GM19452 (cell line): ENCODE data around the gene AMACR.
A peak's percentile ranks its signal among the peaks of the same experiment; 100 is the strongest.

Experiments used
- ATAC-seq: cut with Tn5 transposase; IDR thresholded peaks from one replicate; pipeline ENCODE4 v1.9.1; 2021; ENCODE audit not compliant: unreplicated experiment

The AMACR gene

DNA sequence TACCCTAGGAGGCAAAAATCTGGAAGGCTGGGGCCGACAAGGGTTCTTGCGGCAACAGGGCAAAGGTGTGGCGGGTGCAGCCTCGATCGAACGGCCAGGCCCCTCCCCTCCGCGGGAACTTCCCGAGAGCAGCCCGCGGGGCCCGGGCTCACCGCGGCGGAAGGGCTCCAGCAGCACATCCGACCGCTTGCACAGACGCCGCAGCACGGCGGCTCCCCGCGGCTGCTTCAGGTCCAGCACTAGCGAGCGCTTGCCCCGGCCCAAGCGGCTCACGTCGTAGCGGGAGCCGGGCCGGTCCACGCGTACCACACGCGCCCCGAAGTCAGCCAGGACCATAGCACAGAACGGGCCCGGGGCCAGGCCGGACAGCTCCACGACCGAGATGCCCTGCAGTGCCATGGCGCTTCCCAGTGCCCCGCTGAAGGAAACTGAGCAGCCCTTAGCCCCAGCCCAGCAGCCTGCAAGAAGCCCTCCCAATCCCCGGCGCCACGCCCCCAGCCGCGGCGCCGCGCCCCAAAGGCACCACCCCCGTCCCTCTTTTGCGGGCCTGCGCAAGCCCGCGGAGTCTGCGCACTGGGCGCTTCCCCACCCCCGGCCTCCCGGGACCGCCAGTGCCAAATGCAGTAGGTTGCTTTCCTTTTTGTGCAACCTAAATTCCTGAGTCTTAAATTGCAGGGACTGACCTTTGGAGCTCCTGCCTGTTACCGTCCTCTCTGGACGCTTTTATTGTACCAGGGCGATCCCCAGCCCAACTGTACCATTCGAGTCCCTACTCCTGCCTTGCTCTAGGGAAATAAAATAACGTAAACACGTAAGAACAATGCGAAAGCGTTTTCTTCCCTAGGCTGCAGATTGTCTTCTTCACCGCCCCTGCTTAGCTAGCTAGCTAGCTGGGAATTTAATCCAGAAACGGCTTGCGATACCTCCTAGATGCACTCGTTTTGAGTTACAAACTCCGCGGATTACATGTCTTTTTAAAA lies at the start of gene AMACR:
Gene AMACR (minus strand): TSS at position 430 of the 980 bp plus-strand sequence. CDS start 31 bp downstream, at position 399.
- peak; percentile 91 for ATAC-seq

GRCh38 chr5:34057569-34057968 lies 49.7 kb upstream of the AMACR start:
- no peak for ATAC-seq

GRCh38 chr5:34057118-34057517 lies 49.3 kb upstream of the AMACR start:
- ATAC-seq: no peak

GRCh38 chr5:34055667-34056066 lies 47.8 kb upstream of the AMACR start:
- ATAC-seq: no peak

DNA sequence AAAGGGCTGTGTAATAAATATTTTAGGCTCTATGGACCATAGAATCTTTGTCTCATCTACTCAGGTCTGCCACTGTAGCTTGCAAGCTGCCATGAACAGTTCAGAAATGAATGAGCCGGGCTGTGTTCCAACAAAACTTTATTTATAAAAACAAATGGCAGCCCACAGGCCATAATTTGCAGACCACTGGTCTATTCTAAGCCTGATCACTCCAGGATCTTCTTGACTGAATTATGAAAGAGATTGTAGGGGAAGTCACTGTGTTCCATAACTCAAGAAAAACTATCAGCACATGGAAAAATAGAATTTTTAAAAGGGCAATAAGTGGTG lies 46.5 kb upstream of the AMACR start:
- ATAC-seq: no peak

GRCh38 chr5:34053571-34054399 lies 45.9 kb upstream of the AMACR start:
- no peak for ATAC-seq

DNA sequence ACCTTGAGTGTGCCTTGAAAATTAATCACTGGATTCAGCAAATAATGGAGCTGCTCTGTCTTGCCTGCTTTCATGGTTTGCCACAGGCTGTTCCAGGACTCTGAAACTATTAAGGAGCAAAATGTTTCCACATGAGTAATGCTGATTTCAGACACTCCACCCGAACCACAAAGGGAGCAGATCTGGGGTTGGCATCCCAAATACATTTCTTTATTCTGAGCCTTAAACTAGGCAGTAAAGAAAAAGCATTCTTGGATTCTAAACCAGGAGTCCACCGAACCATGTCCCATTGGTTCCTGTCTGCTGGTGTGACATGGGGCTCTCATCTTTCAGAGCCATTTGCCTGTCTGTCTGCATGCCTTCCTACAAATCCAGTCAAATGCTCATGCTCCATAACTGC lies 45.3 kb upstream of the AMACR start:
- ATAC-seq: no peak

GRCh38 chr5:34051374-34051980 lies 43.6 kb upstream of the AMACR start:
- no peak for ATAC-seq

DNA sequence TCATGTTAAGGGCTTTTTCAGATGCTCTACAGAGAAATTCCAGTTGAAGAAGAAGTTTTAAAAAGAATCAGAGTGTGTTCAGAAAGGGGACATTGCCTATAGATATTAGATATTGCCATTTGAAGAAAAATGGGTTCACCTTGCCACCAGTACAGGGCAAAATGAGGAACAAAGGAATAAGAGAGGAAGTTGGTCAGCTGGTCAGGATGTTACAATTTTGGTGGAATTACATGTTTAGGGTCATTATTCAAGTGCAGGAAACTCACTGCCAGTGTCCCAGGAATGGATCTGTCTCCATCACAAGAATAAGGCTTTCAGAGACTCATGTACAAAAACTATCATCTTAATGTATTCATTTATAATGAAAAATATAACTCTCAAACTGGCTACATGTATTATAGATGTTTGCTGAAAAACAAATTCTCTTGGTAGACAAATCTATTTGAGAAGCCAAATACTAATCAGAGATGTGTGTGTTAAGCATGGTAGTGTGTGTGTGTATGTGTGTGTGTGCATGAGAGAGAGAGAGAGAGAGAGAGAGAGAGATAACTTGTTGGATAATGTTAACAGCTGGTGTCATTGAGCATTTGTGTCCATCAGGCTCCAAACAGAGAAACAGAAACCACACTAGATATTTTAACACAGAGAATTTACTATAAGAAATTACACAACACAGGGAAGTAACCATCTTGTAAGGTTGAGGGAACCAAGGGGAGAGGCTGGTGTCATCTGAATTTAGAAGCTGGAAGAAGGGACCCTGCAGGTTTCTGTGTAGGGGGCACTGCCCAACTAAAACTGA lies 40.1 kb upstream of the AMACR start:
- ATAC-seq: no peak

- ATAC-seq: no peak
Observed at GRCh38 chr5:34047143-34047542, 39.3 kb upstream of the AMACR start.

GRCh38 chr5:34045996-34046395 lies 38.1 kb upstream of the AMACR start:
- no peak for ATAC-seq

DNA sequence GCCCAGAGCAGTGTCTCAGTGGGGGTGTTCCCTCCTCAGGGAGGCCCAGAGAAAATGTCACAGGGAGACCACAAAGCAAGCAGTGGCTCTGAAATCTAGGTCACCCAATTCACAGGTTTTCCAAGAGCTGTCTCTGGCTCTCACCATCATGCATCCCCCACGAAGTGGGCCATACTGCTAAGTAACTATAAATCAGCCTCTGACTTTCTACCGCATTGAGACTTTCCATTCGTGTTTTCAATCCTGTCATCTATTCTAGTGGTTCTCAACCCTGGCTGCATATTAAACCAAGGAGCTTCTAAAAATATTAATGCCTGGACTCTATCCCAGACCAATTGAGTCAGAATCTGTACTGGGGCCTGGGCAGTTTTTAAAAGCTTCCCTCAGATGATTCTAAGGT lies 37.2 kb upstream of the AMACR start:
- no peak for ATAC-seq

DNA sequence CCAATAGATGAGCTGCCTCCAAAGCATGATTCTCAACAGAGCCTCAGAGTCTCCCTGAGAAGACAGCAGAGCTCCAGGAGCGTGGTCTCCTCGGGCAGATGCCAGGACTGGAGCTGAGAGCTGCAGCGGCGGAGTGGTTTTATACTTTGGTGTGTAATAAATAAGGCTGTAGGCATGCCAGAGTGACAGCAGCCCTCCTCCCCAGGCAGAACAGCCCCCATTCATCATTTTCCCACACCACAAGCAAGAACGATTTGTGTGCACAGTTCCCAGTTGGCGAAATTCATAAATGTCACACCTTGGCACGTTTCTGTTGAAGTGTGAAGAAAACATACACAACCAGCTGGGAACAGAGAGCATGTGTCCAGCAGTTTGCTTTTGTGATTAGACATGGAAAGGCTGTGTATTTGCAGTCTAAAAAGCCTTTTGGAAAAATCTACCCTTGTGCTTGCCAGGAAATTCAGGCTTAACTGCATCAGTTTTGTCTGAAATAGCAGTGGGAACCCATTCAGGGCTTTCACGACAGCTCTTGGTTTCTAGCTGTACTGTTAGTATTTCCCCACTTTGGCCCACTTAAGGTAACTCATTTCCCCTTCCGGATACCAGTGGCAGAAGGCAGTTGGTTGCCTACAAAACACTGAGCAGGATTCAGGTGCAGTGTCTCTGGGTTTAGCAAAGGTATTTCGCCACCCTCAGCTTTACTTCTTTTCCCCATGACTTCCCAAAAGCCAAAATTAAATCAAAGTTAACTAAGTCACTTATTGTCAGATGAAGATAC lies 35.4 kb upstream of the AMACR start, which contains the start of gene C1QTNF3:
Gene C1QTNF3 (minus strand): TSS at position 115 of the 778 bp plus-strand sequence. CDS start 88 bp downstream, at position 27.
- ATAC-seq: no peak

GRCh38 chr5:34042321-34042720 lies 34.5 kb upstream of the AMACR start:
- no peak for ATAC-seq

DNA sequence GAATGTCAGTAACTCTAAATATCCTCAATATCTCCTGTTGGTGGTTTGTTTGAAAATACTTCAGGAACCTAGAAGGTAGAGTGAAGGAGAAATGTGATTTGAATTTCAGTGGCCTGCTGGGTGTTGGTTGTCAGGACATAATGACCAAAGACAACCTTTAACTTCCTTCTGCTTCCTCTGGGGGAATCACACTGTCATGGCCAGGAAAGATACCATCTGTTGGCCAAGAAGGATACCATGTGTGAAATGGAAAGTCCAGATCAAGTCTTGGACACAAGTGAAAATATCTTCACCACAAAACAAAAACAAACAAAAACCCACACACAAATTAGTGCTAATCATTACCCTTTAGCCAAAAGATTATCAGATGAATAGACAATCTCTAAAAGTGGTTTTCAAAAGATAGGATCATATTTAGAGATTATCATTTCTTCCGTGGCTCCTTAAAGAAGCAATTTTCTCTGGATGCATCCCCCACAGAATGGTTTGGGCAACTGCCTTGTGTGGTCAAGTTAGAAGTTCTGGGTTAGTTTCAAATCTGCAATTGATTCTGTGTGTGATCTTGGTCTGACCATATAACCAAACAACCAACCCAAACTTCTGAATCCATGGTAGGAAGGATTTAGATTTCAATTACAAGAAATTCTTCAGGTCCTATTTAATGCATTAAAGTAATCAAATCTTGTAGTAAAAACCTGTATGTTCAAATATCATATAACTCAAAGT lies 33.6 kb upstream of the AMACR start:
- ATAC-seq: no peak

GRCh38 chr5:34040472-34040871 lies 32.6 kb upstream of the AMACR start:
- no peak for ATAC-seq

DNA sequence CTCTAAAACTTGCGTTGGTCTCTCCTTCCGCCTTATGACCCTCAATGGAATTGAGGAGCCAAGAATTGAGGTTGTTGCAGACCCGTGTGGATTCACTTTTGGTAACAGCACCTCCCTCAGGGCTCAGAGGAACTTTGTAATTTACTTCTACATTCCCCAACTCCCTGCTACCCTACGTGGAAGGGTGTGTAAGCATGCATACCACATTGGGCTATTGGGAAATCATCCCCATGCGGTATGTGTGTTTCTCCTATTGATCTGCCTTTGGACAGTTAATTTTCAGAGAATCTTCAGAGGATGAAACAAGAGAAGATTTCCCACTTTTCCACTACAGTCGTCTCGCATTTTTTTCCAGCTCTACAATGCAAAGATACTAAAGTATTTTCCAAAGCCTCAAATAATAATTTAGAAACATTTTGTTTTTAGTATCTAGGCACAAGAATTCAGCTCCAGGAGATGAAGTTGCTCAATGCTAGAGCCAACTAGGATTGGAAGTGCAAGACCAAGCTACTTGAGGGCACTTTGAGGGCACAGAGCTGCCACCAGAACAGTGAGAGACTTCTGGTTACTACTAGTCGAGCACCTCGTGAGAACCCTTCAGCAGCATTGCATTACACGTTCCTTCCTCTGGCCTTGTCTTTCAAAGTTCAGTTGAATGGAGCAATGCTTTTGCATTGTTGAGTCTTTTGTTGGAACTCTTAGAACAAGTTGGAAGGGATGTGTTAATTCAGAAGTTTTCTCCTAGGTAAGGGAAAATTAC lies 31.7 kb upstream of the AMACR start:
- ATAC-seq: no peak

DNA sequence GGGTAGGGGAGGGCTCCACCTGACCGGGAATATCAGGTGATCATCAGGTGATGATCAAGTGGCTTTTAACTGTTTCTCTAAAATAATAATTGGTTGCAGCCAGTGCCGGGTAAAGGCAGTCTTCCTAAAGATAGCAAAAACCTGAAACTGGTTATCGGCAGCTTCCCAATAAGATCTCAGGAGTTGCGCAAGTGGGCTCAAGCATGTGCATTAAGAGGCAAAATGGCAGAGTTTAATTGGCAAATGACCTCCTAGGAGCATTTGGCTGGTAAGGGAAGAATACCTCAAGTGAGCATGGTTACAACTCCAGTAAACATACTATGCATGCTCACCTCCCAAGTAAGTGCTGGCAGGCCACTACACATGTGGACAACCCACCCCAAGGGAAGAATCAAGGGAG lies 31.0 kb upstream of the AMACR start:
- ATAC-seq: no peak
